HG03097 (cell line): ENCODE data around the gene RBL2.
"Not testable (repeated sequence)": the region's sequence is repeated elsewhere in the genome, so short reads cannot be mapped to it uniquely, and the experiment has no call there.

ENCODE experiments used
- ATAC-seq: cut with Tn5 transposase; IDR thresholded peaks from one replicate; pipeline ENCODE4 v1.9.1; 2021; ENCODE audit not compliant: unreplicated experiment, low FRiP score

The RBL2 gene

GRCh38 chr16:53529513-53529912 is 95.2 kb downstream of the RBL2 start:
- ATAC-seq = no peak

- ATAC-seq = no peak
Measured at GRCh38 chr16:53530046-53530445, 95.8 kb downstream of the RBL2 start.

- ATAC-seq = no peak
Measured at GRCh38 chr16:53530741-53531140, 96.5 kb downstream of the RBL2 start.

GRCh38 chr16:53534206-53534605 is 99.9 kb downstream of the RBL2 start:
- no peak for ATAC-seq

- ATAC-seq = no peak
Measured at GRCh38 chr16:53537626-53538025, 103.4 kb downstream of the RBL2 start.

GRCh38 chr16:53539346-53539745 is 105.1 kb downstream of the RBL2 start:
- not testable (repeated sequence) for ATAC-seq

- not testable (repeated sequence) for ATAC-seq
Measured at GRCh38 chr16:53539759-53540718, 105.8 kb downstream of the RBL2 start.
